ENCODE measurements around the gene NFKBIE.

GRCh38 chr6:44247338-44248302 is 17.7 kb downstream of the NFKBIE start:
- TF ChIP-seq POLR2A (IDR thresholded peaks at IDR 0.05; ENCODE audit: low read depth, low read length) (no peak; the same call in 1 of the 2 replicates), TAF1 (IDR thresholded peaks at IDR 0.05; ENCODE audit: borderline replicate concordance, low read depth, low read length) (peak; percentile 33; the same call in 1 of the 2 replicates), POLR2AphosphoS5 (IDR thresholded peaks at IDR 0.05; ENCODE audit: low read depth, low read length) (no peak; the same call in 1 of the 2 replicates)

Measured in GM12892 (cell line).